Karpas-422 (cell line): ENCODE data around the gene AKT2. TPM values are rescaled to one million over a fixed set of nuclear protein-coding genes. Genes with fewer than 3 reads are reported as not detected.

Source experiments
- DNase-seq: peaks from one replicate; pipeline ENCODE4 v3.0.0-alpha.2; 2015
- H2AFZ ChIP-seq: fragments of 200-600 bp; sonication (generic); 2 replicates; pipeline ENCODE4 v1.6.1; 2014; ENCODE audit warnings: antibody characterized with exemption, low read length, mixed read lengths
- H3K27ac ChIP-seq: fragments of 200-600 bp; sonication (generic); 2 replicates; pipeline ENCODE4 v1.5.1; 2014; ENCODE audit warnings: mild to moderate bottlenecking, low read length, moderate library complexity
- H3K27me3 ChIP-seq: fragments of 200-600 bp; sonication (generic); 2 replicates; pipeline ENCODE4 v1.6.1; 2014; ENCODE audit warnings: low read length, mixed read lengths
- H3K36me3 ChIP-seq: fragments of 200-600 bp; sonication (generic); 2 replicates; pipeline ENCODE4 v1.6.1; 2014; ENCODE audit warnings: low read length, mixed read lengths; ENCODE audit not compliant: insufficient read depth
- H3K4me1 ChIP-seq: fragments of 200-600 bp; sonication (generic); 2 replicates; pipeline ENCODE4 v1.6.1; 2014; ENCODE audit warnings: mild to moderate bottlenecking, low read length, mixed read lengths
- H3K4me2 ChIP-seq: fragments of 200-600 bp; sonication (generic); 2 replicates; pipeline ENCODE4 v1.6.1; 2014; ENCODE audit warnings: low read length, low read depth, mild to moderate bottlenecking; ENCODE audit not compliant: poor library complexity, severe bottlenecking
- H3K4me3 ChIP-seq: fragments of 200-600 bp; sonication (generic); 2 replicates; pipeline ENCODE4 v1.5.1; 2014; ENCODE audit warnings: mild to moderate bottlenecking, antibody characterized with exemption, low read length, mixed read lengths
- H3K79me2 ChIP-seq: fragments of 200-600 bp; sonication (generic); 2 replicates; pipeline ENCODE4 v1.6.1; 2014; ENCODE audit warnings: mild to moderate bottlenecking, low read length, mixed read lengths
- H3K9ac ChIP-seq: fragments of 200-600 bp; sonication (generic); 2 replicates; pipeline ENCODE4 v1.6.0; 2014; ENCODE audit warnings: low read length
- H3K9me2 ChIP-seq: fragments of 200-600 bp; sonication (generic), shearing (Covaris generic); replicated peaks from 2 replicates; pipeline ENCODE4 v1.6.0; 2014; ENCODE audit warnings: mild to moderate bottlenecking, low read length, moderate library complexity; ENCODE audit not compliant: insufficient read depth
- H3K9me3 ChIP-seq: fragments of 300-700, 200-600 bp; sonication (generic); 2 replicates; pipeline ENCODE4 v1.6.1; 2014; ENCODE audit warnings: low read length, mixed read lengths
- H4K20me1 ChIP-seq: fragments of 200-600 bp; sonication (generic); 2 replicates; pipeline ENCODE4 v1.6.1; 2014; ENCODE audit warnings: mild to moderate bottlenecking, antibody characterized with exemption, low read length, low read depth; ENCODE audit not compliant: insufficient read depth
- total RNA-seq: library from RNA; depleted of rRNA; stranded (reverse); fragments of >200 nt; shearing (Covaris generic); gene quantifications from 2 replicates; pipeline ENCODE4 v1.2.3, GENCODE V29; 2014; ENCODE audit warnings: low replicate concordance

AKT2 gene
- total RNA-seq, 1 experiment from 2014 or later = 85.9 TPM

DNA sequence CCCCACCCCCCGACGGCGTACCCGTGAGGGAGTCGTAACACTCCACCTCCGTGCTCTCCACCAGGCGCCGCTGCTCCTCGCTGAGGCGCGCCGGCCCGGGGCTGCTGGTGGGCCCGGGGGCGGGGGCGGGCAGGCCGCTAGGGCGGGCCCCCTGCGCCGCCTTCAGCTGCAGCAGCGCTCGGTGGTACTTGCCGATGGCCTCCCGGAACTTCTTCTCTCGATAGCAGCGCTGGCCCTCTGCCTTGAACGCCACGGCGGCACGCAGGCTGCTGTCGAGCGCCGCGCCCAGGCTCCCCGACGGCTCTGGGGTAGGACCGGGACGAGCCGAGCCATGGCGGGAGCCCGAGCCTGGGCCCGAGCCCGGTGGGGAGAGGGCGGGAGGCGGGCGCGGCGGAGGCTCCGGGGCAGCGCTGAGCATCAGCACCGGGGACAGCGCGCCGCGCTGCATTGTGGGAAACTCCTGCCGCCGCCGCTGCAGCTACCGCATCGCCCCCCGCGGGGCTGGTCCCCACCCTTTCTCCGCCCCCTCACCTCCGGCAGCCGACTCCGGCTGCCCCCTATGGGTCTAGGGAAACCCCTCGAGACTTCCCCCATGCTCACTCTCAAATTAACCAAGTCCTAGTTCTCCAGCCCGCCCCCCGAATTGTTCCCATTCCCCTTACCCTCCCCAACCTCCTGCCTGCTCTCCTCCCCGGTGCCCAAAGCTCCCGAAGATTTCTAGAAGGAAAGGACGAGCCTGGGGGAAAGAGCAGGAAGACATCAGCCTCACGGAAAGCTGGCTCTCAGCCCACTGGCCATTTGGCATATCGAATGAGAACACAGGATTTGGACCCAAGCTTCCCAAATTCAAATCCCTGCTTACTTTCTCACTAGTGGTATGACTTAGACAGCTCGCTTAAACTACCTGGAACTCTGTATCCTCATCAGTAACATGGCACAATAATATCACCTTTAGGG is 66.9 kb downstream of the AKT2 start, which contains the start of gene TTC9B:
TTC9B (minus strand) TSS at position 451 of the 957 bp plus-strand sequence; CDS start at position 448, 3 bp downstream.
- Histone ChIP-seq H2AFZ (no peak within 1 kb of the TSS), H3K4me2 (no peak within 1 kb of the TSS), H3K9ac (no peak within 1 kb of the TSS), H3K27ac (no peak within 1 kb of the TSS), H3K36me3 (no peaks in the 10 kb centered on the region), H3K79me2 (no peaks in the 10 kb centered on the region), H3K4me1 (no peaks in the 10 kb centered on the region), H3K9me3 (no peaks in the 10 kb centered on the region), H4K20me1 (no peaks in the 10 kb centered on the region), H3K4me3 (no peak within 1 kb of the TSS), H3K9me2 (no peaks in the 10 kb centered on the region), H3K27me3 (no peaks in the 10 kb centered on the region)
- no peak for DNase-seq

DNA sequence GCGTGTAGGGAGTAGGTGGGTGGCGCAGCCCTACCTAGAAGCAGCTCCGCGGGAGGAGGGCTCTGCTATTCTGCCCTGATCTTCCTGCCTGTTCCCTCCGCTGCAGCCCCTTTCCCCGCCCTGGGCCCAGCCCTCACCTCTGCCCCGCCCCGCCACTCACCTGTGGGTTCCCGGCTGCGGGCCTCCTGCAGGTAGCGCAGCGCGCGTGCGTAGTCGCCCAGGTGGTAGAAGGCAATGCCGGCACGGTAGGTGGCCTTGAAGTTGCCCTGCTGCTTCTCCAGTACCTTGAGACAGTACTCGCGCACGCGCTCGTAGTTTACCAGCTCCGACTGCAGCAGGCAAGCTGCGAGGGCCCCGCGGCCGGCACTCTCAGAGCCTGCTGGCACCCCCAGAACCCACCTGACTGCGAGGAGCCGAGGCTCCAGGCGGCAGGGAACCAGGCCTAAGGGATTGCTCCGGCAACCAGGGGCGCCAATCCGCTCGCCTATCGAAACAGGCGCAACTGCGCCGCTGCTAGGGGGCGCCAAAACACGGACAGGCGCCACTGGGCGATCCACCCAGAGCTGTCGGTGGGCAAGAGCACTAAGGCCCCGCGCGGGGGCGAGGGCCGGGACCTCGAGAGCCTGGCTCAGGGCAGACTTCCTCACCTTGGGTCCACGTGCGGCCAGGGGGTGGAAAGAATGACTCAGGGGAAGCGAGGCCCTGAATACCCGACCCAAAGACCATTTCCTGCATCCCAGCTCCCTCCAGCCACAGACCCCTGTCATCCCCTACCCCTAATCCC is 67.9 kb downstream of the AKT2 start:
- no peaks in the 10 kb centered on the region for H4K20me1 ChIP-seq
- no peak overlapping the region for H2AFZ ChIP-seq
- no peaks in the 10 kb centered on the region for H3K9me3 ChIP-seq
- no peaks in the 10 kb centered on the region for H3K27me3 ChIP-seq
- H3K4me1 ChIP-seq = no peaks in the 10 kb centered on the region
- no peak overlapping the region for H3K9ac ChIP-seq
- no peaks in the 10 kb centered on the region for H3K79me2 ChIP-seq
- H3K36me3 ChIP-seq = no peaks in the 10 kb centered on the region
- H3K27ac ChIP-seq = no peak overlapping the region
- H3K4me3 ChIP-seq = no peak overlapping the region
- no peak for DNase-seq
- no peak overlapping the region for H3K4me2 ChIP-seq
- H3K9me2 ChIP-seq = no peaks in the 10 kb centered on the region

DNA sequence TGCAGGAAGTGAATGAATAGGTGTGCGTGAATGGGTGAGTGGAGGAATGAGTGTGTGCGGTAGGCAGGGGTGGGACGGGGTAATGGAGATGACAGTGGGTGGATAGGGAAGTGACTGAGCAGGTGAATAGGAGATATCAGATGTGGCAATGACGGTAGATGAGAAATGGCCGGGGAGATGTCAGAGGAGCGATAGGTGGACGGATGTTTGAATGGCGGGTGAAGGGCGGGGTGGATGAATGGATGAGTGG is 68.4 kb downstream of the AKT2 start:
- Histone ChIP-seq H3K9me3 (no peaks in the 10 kb centered on the region), H3K4me3 (no peak overlapping the region), H3K79me2 (no peaks in the 10 kb centered on the region), H3K9me2 (no peaks in the 10 kb centered on the region), H3K4me2 (no peak overlapping the region), H3K9ac (no peak overlapping the region), H3K27ac (no peak overlapping the region), H4K20me1 (no peaks in the 10 kb centered on the region), H2AFZ (no peak overlapping the region), H3K36me3 (no peaks in the 10 kb centered on the region), H3K4me1 (no peaks in the 10 kb centered on the region), H3K27me3 (no peaks in the 10 kb centered on the region)
- DNase-seq = no peak

DNA sequence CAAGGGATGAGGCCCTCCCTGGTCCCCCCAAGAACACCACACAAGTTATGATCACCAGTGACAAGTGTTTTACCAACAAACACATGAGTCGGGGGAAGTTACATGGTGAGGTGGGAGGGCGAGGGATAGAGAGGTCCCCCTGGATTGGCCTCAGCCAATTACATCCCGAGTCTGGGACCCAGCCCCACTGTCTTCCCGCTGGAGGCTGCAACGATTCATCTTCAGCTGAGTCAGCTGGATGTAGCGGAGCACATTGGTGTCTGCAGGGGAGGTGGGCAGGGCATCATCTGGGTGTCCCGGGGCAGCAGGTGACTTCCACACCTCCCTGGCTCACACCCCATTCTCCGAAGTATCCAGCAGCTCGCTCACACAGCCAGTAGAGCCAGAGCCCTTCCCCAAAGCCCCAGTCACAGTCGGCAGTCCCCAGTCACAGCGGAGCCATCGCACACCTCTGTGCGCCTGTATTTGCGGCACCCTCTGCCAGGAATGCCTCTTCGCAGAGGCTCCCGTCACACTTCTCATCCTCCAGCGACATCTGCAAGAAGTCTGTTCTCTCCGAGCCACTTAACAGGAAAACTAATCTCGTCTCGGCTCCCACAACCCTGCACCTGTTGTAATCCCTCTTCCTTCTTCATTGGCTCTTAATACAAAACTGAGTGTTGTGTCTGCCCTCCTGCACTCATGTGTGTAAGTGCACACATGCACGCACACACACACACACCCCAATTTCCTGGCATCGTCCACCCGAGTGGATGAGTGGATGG is 69.0 kb downstream of the AKT2 start:
- Histone ChIP-seq H3K79me2 (no peaks in the 10 kb centered on the region), H3K4me1 (no peaks in the 10 kb centered on the region), H4K20me1 (no peaks in the 10 kb centered on the region), H3K9ac (no peak overlapping the region), H3K27ac (no peak overlapping the region), H3K9me3 (no peaks in the 10 kb centered on the region), H3K4me3 (no peak overlapping the region), H3K36me3 (no peaks in the 10 kb centered on the region), H3K27me3 (no peaks in the 10 kb centered on the region), H2AFZ (no peak overlapping the region), H3K4me2 (no peak overlapping the region), H3K9me2 (no peaks in the 10 kb centered on the region)
- DNase-seq = no peak

DNA sequence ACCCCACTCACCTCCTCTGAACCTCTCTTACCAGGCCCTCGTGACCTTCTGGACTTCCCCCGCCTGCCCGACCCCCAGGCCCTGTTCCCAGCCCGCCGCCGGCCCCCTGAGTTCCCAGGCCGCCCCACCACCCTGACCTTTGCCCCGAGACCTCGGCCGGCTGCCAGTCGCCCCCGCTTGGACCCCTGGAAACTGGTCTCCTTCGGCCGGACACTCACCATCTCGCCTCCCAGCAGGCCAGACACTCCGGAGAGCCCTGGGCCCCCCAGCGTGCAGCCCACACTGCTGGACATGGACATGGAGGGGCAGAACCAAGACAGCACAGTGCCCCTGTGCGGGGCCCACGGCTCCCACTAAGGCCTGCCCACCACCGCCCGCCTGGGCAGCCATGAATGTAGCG is 70.2 kb downstream of the AKT2 start:
- H4K20me1 ChIP-seq = no peaks in the 10 kb centered on the region
- H3K9ac ChIP-seq = no peak overlapping the region
- H3K79me2 ChIP-seq = no peaks in the 10 kb centered on the region
- no peak overlapping the region for H3K27ac ChIP-seq
- H3K27me3 ChIP-seq = no peaks in the 10 kb centered on the region
- no peak overlapping the region for H2AFZ ChIP-seq
- no peak for DNase-seq
- no peak overlapping the region for H3K4me2 ChIP-seq
- H3K4me1 ChIP-seq = no peaks in the 10 kb centered on the region
- no peaks in the 10 kb centered on the region for H3K9me2 ChIP-seq
- H3K36me3 ChIP-seq = no peaks in the 10 kb centered on the region
- H3K4me3 ChIP-seq = no peak overlapping the region
- H3K9me3 ChIP-seq = no peaks in the 10 kb centered on the region

DNA sequence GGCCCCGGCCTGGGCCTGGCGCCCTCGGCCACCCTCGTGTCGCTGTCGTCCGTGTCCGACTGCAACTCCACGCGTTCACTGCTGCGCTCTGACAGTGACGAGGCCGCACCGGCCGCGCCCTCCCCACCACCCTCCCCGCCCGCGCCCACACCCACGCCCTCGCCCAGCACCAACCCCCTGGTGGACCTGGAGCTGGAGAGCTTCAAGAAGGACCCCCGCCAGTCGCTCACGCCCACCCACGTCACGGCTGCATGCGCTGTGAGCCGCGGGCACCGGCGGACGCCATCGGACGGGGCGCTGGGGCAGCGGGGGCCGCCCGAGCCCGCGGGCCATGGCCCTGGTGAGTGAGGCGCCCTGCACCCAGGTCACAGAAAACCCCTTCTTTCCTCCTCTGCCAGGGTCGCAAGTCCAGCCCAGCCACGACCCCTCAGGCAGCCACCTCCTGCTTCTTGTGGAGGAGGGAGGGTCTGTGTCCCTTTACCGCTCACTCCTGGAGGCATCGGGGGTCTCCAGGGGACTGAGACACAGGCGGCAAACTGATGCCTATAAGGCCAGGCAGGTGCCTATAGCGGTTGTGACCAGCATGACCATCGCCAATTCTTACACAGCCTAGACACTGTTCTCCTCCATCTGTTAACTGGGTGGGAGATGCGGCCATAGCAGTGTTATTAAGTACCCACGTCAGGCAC is 71.1 kb downstream of the AKT2 start:
- no peak overlapping the region for H3K4me2 ChIP-seq
- no peaks in the 10 kb centered on the region for H3K4me1 ChIP-seq
- no peaks in the 10 kb centered on the region for H3K9me2 ChIP-seq
- H3K9me3 ChIP-seq = no peaks in the 10 kb centered on the region
- no peaks in the 10 kb centered on the region for H3K79me2 ChIP-seq
- DNase-seq = no peak
- H3K36me3 ChIP-seq = no peaks in the 10 kb centered on the region
- no peak overlapping the region for H3K4me3 ChIP-seq
- no peak overlapping the region for H2AFZ ChIP-seq
- no peaks in the 10 kb centered on the region for H4K20me1 ChIP-seq
- no peak overlapping the region for H3K27ac ChIP-seq
- H3K9ac ChIP-seq = no peak overlapping the region
- H3K27me3 ChIP-seq = no peaks in the 10 kb centered on the region

DNA sequence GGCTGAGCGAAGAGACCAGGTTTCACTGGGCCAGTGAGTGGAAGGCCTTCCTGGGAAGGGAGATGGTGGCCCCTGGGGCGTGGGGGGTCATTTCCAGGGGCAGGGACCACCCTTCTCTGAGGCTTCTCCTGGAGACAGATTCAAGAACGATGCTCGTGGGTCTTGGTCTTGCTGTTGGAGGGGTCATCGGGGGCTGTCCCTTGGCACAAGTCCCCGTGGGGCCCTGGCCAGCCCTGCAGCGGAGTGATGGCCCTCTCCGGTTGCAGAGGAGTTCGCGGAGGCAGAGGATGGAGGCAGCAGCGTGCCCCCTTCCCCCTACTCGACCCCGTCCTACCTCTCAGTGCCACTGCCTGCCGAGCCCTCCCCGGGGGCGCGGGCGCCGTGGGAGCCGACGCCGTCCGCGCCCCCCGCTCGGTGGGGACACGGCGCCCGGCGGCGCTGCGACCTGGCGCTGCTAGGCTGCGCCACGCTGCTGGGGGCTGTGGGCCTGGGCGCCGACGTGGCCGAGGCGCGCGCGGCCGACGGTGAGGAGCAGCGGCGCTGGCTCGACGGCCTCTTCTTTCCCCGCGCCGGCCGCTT is 71.8 kb downstream of the AKT2 start:
- Histone ChIP-seq H3K4me1 (no peaks in the 10 kb centered on the region), H3K27me3 (no peaks in the 10 kb centered on the region), H3K9me2 (no peaks in the 10 kb centered on the region), H2AFZ (no peak overlapping the region), H3K27ac (no peak overlapping the region), H4K20me1 (no peaks in the 10 kb centered on the region), H3K9me3 (no peaks in the 10 kb centered on the region), H3K4me2 (no peak overlapping the region), H3K36me3 (no peaks in the 10 kb centered on the region), H3K79me2 (no peaks in the 10 kb centered on the region), H3K4me3 (no peak overlapping the region), H3K9ac (no peak overlapping the region)
- DNase-seq = no peak
